Measurements from ENCODE around the gene ADGRL1. TPM values are rescaled to one million over a fixed set of nuclear protein-coding genes. Genes with fewer than 3 reads are reported as not detected.
A peak's percentile ranks its signal among the peaks of the same experiment; 100 is the strongest.

Gene ADGRL1
- total RNA-seq, 3 donors from 2014 or later: 11.2 to 14.7 (median 11.6) TPM

DNA sequence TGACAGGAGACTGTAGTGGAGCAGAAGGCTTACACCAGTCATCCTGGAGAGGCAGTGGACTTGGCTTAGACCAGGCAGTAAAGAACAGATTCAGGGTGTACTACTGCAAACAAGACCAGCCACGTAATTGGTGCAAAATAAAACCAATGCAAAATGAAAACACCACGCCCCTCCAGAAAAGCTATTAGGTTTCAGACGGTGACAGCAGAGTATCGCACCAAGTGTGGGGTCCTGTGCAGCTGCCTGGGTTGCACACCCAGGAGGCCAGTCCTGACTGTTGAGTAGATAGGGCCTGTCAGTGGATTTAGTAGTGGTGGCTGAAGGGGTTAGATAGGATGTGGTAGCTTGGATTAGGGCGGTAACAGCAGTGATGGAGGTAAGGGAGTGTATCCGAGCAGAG is 83.0 kb downstream of the ADGRL1 start:
- intact Hi-C loops (cut with DNase I; ENCODE audit: low total_unique reads): no loop called here
- H3K9me3 ChIP-seq: no peaks in the 10 kb centered on the region
- H3K36me3 ChIP-seq: no peaks in the 10 kb centered on the region
- no peak overlapping the region for H3K4me3 ChIP-seq
- no peaks in the 10 kb centered on the region for H3K27me3 ChIP-seq
- no peak overlapping the region for H3K27ac ChIP-seq
- H3K4me1 ChIP-seq: peaks cover 5 to 12% of the 10 kb centered on the region in 2 donors
- no peak for DNase-seq (ENCODE audit: low spot score in 2 of 2)
- TF ChIP-seq, protein P1, sequence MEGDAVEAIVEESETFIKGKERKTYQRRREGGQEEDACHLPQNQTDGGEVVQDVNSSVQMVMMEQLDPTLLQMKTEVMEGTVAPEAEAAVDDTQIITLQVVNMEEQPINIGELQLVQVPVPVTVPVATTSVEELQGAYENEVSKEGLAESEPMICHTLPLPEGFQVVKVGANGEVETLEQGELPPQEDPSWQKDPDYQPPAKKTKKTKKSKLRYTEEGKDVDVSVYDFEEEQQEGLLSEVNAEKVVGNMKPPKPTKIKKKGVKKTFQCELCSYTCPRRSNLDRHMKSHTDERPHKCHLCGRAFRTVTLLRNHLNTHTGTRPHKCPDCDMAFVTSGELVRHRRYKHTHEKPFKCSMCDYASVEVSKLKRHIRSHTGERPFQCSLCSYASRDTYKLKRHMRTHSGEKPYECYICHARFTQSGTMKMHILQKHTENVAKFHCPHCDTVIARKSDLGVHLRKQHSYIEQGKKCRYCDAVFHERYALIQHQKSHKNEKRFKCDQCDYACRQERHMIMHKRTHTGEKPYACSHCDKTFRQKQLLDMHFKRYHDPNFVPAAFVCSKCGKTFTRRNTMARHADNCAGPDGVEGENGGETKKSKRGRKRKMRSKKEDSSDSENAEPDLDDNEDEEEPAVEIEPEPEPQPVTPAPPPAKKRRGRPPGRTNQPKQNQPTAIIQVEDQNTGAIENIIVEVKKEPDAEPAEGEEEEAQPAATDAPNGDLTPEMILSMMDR (IDR thresholded peaks at IDR 0.05): no peak
- TF ChIP-seq POLR2AphosphoS5 (IDR thresholded peaks at IDR 0.05): no peak
- TF ChIP-seq POLR2A (IDR thresholded peaks at IDR 0.05): no peak

DNA sequence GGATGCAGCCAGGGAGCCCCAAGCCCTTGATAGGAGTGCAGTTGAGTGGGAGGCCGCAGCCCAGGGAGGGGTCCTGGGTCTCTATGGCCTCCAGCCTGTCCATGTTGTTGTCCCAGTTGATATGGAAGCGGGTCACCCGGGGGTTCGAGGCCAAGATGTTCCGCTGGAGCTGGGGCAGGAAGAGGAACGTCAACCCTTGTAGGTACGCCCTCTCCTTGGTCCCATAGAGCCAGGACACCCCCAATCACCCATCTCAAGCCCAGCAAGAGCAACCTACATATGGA is 85.5 kb downstream of the ADGRL1 start:
- no peaks in the 10 kb centered on the region for H3K9me3 ChIP-seq
- H3K4me1 ChIP-seq: peaks cover 13 to 21% of the 10 kb centered on the region in 2 donors
- no peak overlapping the region for H3K4me3 ChIP-seq
- H3K27me3 ChIP-seq: no peaks in the 10 kb centered on the region
- no peak for TF ChIP-seq POLR2AphosphoS5 (IDR thresholded peaks at IDR 0.05)
- DNase-seq (ENCODE audit: low spot score in 2 of 2): no peak
- no peaks in the 10 kb centered on the region for H3K36me3 ChIP-seq
- intact Hi-C loops (cut with DNase I; ENCODE audit: low total_unique reads): loop anchor here (1.0 kb wide), 1 partner anchor 49 kb away; no protein-coding TSS in a partner anchor
- H3K27ac ChIP-seq: peak overlapping the region; percentile 98 to 100

DNA sequence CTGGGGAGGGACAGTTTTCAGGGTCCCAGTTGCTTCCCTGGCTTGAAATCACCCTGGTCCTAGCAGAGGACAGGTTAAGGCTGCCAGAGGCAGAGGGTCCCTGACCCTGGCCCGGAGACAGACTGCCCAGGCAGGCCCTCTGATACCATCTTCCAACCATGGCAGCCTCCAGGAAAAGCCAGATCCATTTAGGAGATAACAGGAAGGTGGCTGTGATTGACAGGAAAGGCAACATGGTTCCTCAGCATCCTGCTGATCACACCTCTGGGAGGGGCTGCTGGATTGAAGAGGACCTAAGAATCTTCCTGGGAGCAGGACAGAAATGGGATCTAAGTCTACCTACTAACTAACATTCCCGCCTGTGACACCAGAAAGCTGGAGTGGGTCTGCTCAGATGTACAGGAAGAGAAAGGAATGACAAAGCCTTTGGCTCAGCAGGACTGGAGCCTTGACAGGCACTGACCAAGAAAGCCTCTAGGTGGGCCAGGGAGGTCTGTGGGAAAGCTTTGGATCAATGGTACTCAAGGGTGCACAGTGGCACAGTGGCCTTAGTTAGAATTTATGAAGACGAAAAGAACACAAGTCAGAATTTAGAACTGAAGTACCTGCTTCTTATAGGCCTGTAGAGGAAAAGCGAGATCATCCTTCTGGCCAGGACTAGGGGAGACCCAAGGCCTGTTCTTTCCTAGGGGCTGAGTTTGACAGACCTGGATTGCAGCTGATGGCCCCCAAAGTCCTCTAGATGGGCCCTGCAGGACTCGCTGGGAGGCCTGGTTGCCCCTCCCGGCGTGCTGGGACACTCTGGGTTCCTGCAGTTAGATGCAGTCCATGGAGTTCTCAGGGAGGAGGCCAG is 86.1 kb downstream of the ADGRL1 start:
- H3K36me3 ChIP-seq: no peaks in the 10 kb centered on the region
- intact Hi-C loops (cut with DNase I; ENCODE audit: low total_unique reads): loop anchor here (1.0 kb wide), 1 partner anchor 49 kb away; no protein-coding TSS in a partner anchor
- peaks cover 13 to 21% of the 10 kb centered on the region in 2 donors for H3K4me1 ChIP-seq
- H3K9me3 ChIP-seq: no peaks in the 10 kb centered on the region
- TF ChIP-seq, protein P1 (IDR thresholded peaks at IDR 0.05): no peak
- no peak for TF ChIP-seq POLR2AphosphoS5 (IDR thresholded peaks at IDR 0.05)
- no peak for TF ChIP-seq POLR2A (IDR thresholded peaks at IDR 0.05)
- no peaks in the 10 kb centered on the region for H3K27me3 ChIP-seq
- H3K4me3 ChIP-seq: no peak overlapping the region
- peak overlapping the region; percentile 98 to 100 for H3K27ac ChIP-seq
- no peak for DNase-seq (ENCODE audit: low spot score in 2 of 2)

DNA sequence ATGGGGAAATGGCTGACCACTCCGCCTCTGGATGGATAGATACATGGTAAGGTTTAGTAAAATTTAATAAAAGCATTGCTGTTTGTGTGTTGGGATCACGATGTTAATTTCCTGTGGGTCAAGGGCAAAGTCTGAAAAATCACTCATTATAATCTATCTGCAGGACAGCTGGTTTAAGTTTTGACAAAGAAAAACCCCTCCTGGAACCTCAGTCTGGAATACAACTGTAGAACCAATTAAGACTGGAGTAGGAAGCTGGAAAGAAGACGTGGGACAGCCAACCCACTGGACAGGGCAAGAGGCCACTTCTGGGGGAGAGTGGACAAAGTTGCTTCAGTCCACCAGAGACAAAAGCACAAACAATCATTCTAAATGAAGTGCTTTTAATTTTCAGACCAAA is 86.8 kb downstream of the ADGRL1 start:
- Histone ChIP-seq H3K27me3 (no peaks in the 10 kb centered on the region), H3K9me3 (no peaks in the 10 kb centered on the region), H3K27ac (peak overlapping the region; percentile 98 to 100), H3K4me1 (peaks cover 13 to 21% of the 10 kb centered on the region in 2 donors), H3K36me3 (no peaks in the 10 kb centered on the region), H3K4me3 (peak overlapping the region; percentile 94 to 99 (median 95))
- intact Hi-C loops (cut with DNase I; ENCODE audit: low total_unique reads): no loop called here
- TF ChIP-seq POLR2A (IDR thresholded peaks at IDR 0.05): no peak
- TF ChIP-seq, protein P1 (IDR thresholded peaks at IDR 0.05): no peak
- TF ChIP-seq POLR2AphosphoS5 (IDR thresholded peaks at IDR 0.05): no peak
- DNase-seq (ENCODE audit: low spot score in 2 of 2): no peak

DNA sequence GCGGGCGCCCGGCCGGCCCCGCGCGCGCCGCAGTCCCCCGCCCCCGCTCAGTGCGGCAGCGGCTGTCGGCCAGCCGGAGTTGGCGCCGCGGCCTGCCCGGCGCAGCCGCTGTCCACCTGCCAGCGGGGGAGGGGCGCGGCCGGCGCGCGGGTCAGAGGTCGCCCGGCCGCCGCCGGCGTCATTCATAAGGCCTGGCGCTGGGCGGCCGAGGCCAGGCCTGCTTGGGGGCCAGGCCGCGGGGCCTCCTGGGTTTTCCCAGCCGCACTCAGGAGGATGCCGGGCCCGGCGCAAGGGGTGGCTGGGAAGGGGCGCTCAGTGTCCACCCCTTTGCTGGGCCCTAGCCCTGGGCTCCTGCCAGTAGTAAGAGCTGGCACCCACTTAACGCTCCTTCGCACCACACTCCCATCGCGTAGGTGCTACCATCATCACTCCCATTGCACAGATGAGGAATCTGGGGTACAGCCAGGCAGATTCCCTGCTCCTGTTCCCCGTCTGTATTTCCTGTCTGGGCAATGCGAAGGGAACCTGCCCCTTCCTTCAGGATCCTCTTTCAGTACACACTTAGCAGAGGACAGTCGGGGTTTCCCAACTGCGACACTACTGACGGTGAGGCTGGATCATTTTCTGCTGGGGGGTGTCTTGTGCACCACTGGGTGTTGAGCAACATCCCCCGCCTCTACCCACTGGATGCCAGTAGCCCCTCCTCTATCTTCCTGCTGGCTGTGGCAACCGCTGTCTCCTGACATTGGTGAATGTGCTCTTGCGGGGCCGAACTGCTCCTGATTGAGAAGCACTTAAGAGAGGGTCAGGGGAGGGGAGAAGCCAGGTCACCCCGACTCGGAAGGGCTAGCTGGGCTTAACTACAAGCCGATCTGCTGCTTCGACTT is 87.6 kb downstream of the ADGRL1 start:
- Histone ChIP-seq H3K27ac (peak overlapping the region; percentile 98 to 100), H3K9me3 (no peaks in the 10 kb centered on the region), H3K4me1 (peaks cover 14 to 26% of the 10 kb centered on the region in 2 donors), H3K27me3 (no peaks in the 10 kb centered on the region), H3K4me3 (peak overlapping the region; percentile 94 to 99 (median 95)), H3K36me3 (no peaks in the 10 kb centered on the region)
- peak; percentile 72 to 90 for DNase-seq (ENCODE audit: low spot score in 2 of 2)
- intact Hi-C loops (cut with DNase I; ENCODE audit: low total_unique reads): no loop called here
- TF ChIP-seq POLR2AphosphoS5 (IDR thresholded peaks at IDR 0.05) (peak; percentile 79 to 96 (median 84)), POLR2A (IDR thresholded peaks at IDR 0.05) (peak; percentile 68)
- TF ChIP-seq, protein P1 (IDR thresholded peaks at IDR 0.05): peak in 1 of 3 donors; percentile 22

Measured in breast epithelium (tissue), 4 donors.